ENCODE results near the gene BCAS3.

Gene BCAS3

DNA sequence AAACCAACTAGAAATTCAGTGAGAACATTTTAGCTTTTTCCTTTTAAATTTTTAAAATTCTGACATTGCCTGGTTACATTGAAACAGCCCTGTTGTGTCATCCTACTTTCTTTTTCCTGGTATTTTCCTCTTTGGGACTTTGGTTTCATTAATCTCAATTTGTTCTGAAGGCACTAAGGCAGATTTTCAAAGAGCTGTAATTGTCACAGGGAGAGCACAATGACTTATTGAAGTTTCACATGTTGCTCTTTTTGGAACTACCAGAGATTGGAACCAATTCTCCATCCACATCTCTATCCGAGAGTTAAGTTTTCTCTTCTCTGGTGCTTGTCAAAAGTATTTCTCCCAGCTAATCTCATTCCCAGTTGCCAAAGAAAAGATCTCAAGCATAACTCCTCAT lies 577.3 kb downstream of the BCAS3 start:
- Histone ChIP-seq H3K4me1 (ENCODE audit: low read length) (no peaks in the 10 kb centered on the region), H3K9ac (ENCODE audit: low read length) (no peak overlapping the region), H3K4me2 (ENCODE audit: low read length) (no peak overlapping the region), H3K9me3 (ENCODE audit: insufficient read depth, low read length) (no peaks in the 10 kb centered on the region), H3K27me3 (ENCODE audit: low read depth, low read length) (peaks cover 12% of the 10 kb centered on the region; the same call in 1 of the 2 replicates), H3K36me3 (replicated peaks; ENCODE audit: low read depth, low read length) (no peaks in the 10 kb centered on the region), H3K4me3 (ENCODE audit: low read length) (no peak overlapping the region), H3K27ac (ENCODE audit: low read length) (no peak overlapping the region), H4K20me1 (ENCODE audit: insufficient read depth, low read length) (no peaks in the 10 kb centered on the region), H3K79me2 (ENCODE audit: low read length) (no peaks in the 10 kb centered on the region), H2AFZ (ENCODE audit: low read depth, low read length) (no peak overlapping the region)
- TF ChIP-seq CTCF (IDR thresholded peaks at IDR 0.05; ENCODE audit: low read depth, low read length), result no peak
- TF ChIP-seq EZH2phosphoT487 (IDR thresholded peaks at IDR 0.05; ENCODE audit: low read depth), result no peak

- H4K20me1 ChIP-seq (ENCODE audit: insufficient read depth, low read length), result no peaks in the 10 kb centered on the region
- no peak overlapping the region for H2AFZ ChIP-seq (ENCODE audit: low read depth, low read length)
- no peak overlapping the region for H3K27ac ChIP-seq (ENCODE audit: low read length)
- no peaks in the 10 kb centered on the region for H3K4me1 ChIP-seq (ENCODE audit: low read length)
- TF ChIP-seq CTCF (IDR thresholded peaks at IDR 0.05; ENCODE audit: low read depth, low read length) (no peak), EZH2phosphoT487 (IDR thresholded peaks at IDR 0.05; ENCODE audit: low read depth) (no peak)
- peaks cover 12% of the 10 kb centered on the region; the same call in 1 of the 2 replicates for H3K27me3 ChIP-seq (ENCODE audit: low read depth, low read length)
- H3K9me3 ChIP-seq (ENCODE audit: insufficient read depth, low read length), result no peaks in the 10 kb centered on the region
- H3K9ac ChIP-seq (ENCODE audit: low read length), result no peak overlapping the region
- no peaks in the 10 kb centered on the region for H3K36me3 ChIP-seq (replicated peaks; ENCODE audit: low read depth, low read length)
- no peak overlapping the region for H3K4me2 ChIP-seq (ENCODE audit: low read length)
- H3K4me3 ChIP-seq (ENCODE audit: low read length), result no peak overlapping the region
- H3K79me2 ChIP-seq (ENCODE audit: low read length), result no peaks in the 10 kb centered on the region
Observed at GRCh38 chr17:61255647-61256046, 578.0 kb downstream of the BCAS3 start.

DNA sequence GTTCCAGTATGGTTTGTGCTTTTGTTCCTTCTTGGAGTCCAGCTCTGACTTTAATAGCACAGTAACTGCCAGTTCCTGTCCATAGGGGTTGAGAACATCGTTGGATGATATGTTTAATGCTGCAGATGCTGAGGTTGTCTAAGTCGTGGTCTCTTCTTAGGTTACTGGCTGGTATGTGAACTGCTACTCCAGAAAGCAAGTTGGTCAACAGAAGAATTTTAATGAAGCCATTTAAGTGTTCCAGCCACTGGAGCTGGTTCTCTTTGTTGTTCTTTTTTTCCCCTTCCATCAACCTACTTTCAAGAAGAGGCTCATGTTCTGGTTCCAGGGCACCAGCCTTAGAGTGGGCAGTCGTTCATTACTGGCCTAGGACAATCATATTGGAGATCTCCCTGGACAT lies 581.7 kb downstream of the BCAS3 start:
- Histone ChIP-seq H3K9ac (ENCODE audit: low read length) (no peak overlapping the region), H3K27ac (ENCODE audit: low read length) (no peak overlapping the region), H3K4me3 (ENCODE audit: low read length) (no peak overlapping the region), H2AFZ (ENCODE audit: low read depth, low read length) (no peak overlapping the region), H3K36me3 (replicated peaks; ENCODE audit: low read depth, low read length) (no peaks in the 10 kb centered on the region), H3K27me3 (ENCODE audit: low read depth, low read length) (peaks cover 12% of the 10 kb centered on the region; the same call in 1 of the 2 replicates), H3K4me2 (ENCODE audit: low read length) (no peak overlapping the region), H4K20me1 (ENCODE audit: insufficient read depth, low read length) (no peaks in the 10 kb centered on the region), H3K79me2 (ENCODE audit: low read length) (no peaks in the 10 kb centered on the region), H3K4me1 (ENCODE audit: low read length) (no peaks in the 10 kb centered on the region), H3K9me3 (ENCODE audit: insufficient read depth, low read length) (no peaks in the 10 kb centered on the region)
- TF ChIP-seq CTCF (IDR thresholded peaks at IDR 0.05; ENCODE audit: low read depth, low read length), result no peak
- TF ChIP-seq EZH2phosphoT487 (IDR thresholded peaks at IDR 0.05; ENCODE audit: low read depth), result no peak

DNA sequence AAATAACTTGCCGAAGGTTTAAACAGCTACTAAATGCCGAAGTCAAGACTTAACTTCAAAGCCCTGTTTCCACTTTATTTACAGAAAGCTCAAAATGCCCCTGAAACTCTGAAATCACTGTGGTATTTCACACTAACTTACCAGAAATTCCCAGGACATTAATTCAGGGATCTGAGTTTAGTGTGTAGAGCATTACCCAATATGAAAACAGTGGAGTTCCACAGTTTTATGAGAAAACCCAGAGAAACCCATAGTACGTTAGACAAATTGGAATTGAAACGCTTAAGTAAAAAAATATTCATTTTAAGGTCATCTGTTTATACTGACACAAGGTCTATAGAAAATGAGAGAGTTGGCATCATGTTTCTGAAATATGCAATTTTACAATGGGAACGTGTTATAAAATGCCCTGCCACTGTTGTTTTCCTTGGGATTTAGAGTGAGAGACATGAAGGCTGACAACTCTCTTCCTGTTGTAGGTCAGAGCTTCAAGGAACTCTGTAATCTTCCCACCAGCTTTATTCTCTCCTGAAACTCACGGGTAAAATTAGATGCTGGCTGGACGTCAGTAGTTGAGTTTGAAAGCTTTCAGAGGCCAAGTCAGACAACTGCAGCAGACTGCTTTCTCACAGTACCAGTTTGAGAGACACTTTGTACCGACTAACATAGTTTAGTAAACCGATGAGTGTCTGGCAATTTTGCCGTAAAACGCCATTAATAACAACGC lies 582.6 kb downstream of the BCAS3 start:
- H4K20me1 ChIP-seq (ENCODE audit: insufficient read depth, low read length), result no peaks in the 10 kb centered on the region
- no peak overlapping the region for H3K4me3 ChIP-seq (ENCODE audit: low read length)
- H3K4me2 ChIP-seq (ENCODE audit: low read length), result no peak overlapping the region
- no peaks in the 10 kb centered on the region for H3K4me1 ChIP-seq (ENCODE audit: low read length)
- no peaks in the 10 kb centered on the region for H3K36me3 ChIP-seq (replicated peaks; ENCODE audit: low read depth, low read length)
- no peak overlapping the region for H3K27ac ChIP-seq (ENCODE audit: low read length)
- H3K79me2 ChIP-seq (ENCODE audit: low read length), result no peaks in the 10 kb centered on the region
- H3K9ac ChIP-seq (ENCODE audit: low read length), result no peak overlapping the region
- no peak for TF ChIP-seq CTCF (IDR thresholded peaks at IDR 0.05; ENCODE audit: low read depth, low read length)
- no peak for TF ChIP-seq EZH2phosphoT487 (IDR thresholded peaks at IDR 0.05; ENCODE audit: low read depth)
- H2AFZ ChIP-seq (ENCODE audit: low read depth, low read length), result no peak overlapping the region
- peaks cover 12% of the 10 kb centered on the region; the same call in 1 of the 2 replicates for H3K27me3 ChIP-seq (ENCODE audit: low read depth, low read length)
- H3K9me3 ChIP-seq (ENCODE audit: insufficient read depth, low read length), result no peaks in the 10 kb centered on the region

All from OCI-LY3 (cell line).